ENCODE data around the gene AMOTL1.

DNA sequence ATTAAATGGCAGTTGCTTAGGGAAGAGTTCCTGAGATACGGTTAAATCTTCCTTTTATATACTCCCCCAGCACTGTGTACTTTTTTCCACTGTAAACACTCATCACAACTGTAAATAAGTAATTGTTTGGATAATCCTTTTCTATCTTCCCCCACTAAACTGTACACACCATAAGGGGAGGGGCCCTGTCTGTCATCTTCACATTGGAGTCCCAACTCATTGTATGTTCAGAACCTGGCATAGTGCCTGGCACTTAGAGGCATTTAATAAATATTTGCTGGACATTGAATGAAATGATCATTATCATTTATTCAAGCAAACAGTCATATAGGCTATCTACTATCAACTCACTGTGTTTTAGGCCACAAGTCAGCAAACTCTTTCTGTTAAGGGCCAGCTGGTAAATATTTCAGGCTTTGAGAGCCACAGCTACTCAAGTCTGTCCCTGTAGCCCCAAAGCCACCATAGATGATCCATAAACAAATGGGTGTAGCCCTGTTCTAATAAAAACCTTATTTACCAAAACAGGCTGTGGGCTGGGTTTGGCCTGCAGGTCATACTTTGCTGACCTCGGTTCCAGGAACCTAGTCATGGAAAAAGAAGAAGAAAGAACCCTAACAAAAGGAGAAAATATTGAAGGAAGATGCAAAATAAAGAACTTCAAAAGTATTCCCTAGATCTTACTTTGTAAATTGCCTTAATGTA is 70.0 kb downstream of the AMOTL1 start:
- TF ChIP-seq POLR2A (IDR thresholded peaks at IDR 0.05) (no peak), EP300 (IDR thresholded peaks at IDR 0.05) (no peak), POLR2AphosphoS5 (IDR thresholded peaks at IDR 0.05) (no peak)
- TF ChIP-seq, protein P1, sequence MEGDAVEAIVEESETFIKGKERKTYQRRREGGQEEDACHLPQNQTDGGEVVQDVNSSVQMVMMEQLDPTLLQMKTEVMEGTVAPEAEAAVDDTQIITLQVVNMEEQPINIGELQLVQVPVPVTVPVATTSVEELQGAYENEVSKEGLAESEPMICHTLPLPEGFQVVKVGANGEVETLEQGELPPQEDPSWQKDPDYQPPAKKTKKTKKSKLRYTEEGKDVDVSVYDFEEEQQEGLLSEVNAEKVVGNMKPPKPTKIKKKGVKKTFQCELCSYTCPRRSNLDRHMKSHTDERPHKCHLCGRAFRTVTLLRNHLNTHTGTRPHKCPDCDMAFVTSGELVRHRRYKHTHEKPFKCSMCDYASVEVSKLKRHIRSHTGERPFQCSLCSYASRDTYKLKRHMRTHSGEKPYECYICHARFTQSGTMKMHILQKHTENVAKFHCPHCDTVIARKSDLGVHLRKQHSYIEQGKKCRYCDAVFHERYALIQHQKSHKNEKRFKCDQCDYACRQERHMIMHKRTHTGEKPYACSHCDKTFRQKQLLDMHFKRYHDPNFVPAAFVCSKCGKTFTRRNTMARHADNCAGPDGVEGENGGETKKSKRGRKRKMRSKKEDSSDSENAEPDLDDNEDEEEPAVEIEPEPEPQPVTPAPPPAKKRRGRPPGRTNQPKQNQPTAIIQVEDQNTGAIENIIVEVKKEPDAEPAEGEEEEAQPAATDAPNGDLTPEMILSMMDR (IDR thresholded peaks at IDR 0.05): no peak

Data from sigmoid colon (tissue), 4 donors.